ENCODE data around the gene ALDH1L2. TPM values are rescaled to one million over a fixed set of nuclear protein-coding genes. Genes with fewer than 3 reads are reported as not detected.

ALDH1L2 gene
- total RNA-seq, 2 experiments from 2014 or later, result 1.4 to 1.9 TPM

DNA sequence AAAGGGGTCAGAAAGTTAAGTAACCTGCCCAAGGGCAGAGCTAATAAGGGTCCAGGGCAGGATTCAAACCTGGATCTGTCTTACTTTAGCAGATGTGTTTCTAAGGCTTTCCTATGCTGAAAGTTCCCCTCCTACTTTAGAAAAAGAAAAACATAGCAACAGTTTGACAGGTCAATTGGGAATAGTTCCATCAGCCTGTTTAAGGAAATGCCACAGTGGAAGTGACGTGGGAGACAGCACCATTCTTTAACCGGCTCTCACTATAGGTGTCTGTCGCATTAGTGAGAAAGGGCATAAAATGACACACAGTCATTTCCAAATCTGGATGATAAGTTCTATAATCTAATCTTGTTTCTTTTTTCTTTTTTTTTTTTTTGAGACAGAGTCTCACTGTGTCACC, 7.3 kb downstream of the ALDH1L2 start:
- no peaks in the 10 kb centered on the region for H3K4me1 Mint-ChIP-seq
- peaks cover 15% of the 10 kb centered on the region for H3K27me3 Mint-ChIP-seq
- DNase-seq, result no peak
- no peaks in the 10 kb centered on the region for H3K36me3 Mint-ChIP-seq (ENCODE audit: low read depth)
- no peak overlapping the region for H3K4me3 Mint-ChIP-seq
- ChIA-PET CTCF (no interaction called here), POLR2A (no interaction called here)
- H3K27ac Mint-ChIP-seq, result no peak overlapping the region
- no peaks in the 10 kb centered on the region for H3K9me3 Mint-ChIP-seq

GRCh38 chr12:105076098-105076497, 8.2 kb downstream of the ALDH1L2 start:
- POLR2A ChIA-PET, result no interaction called here
- Mint-ChIP-seq H3K36me3 (ENCODE audit: low read depth) (no peaks in the 10 kb centered on the region), H3K4me3 (no peak overlapping the region), H3K27ac (no peak overlapping the region), H3K4me1 (no peaks in the 10 kb centered on the region), H3K9me3 (no peaks in the 10 kb centered on the region), H3K27me3 (peaks cover 12% of the 10 kb centered on the region)
- DNase-seq, result no peak
- CTCF ChIA-PET, result no interaction called here

DNA sequence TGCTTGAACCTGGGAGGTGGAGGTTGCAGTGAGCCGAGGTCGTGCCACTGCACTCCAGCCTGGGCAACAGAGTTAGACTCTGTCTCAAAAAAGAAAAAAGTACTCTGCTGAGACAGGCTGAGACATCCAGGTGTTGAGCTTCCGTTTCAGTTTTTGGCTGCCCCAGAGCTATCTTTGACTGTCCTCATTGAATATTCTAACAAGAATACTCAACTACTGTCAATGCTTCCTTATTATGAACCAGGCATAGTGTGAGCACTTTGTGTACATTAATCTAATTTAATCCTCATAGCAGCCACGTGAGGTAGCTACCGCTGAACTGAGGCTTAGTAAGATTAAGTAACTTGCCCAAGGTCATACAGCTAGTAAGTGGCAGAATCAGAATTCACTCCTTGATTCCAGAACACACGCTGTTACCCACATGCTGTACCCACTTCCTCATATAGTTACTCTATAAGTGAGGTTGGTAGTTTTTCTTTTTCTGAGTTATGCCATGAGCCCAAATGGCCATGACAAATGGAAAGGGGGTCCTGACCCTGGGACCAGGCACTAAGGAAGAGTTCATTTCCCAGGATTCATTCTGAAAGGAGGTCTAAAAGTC, 11.3 kb downstream of the ALDH1L2 start:
- no peak overlapping the region for H3K4me3 Mint-ChIP-seq
- POLR2A ChIA-PET, result no interaction called here
- H3K36me3 Mint-ChIP-seq (ENCODE audit: low read depth), result no peaks in the 10 kb centered on the region
- no peak for DNase-seq
- peaks cover 3% of the 10 kb centered on the region for H3K27me3 Mint-ChIP-seq
- CTCF ChIA-PET, result interaction anchor here (1.1 to 1.5 kb wide), 2 partner anchors 20 to 691 kb away, joined by 3 read pairs; no protein-coding TSS in a partner anchor
- H3K27ac Mint-ChIP-seq, result no peak overlapping the region
- no peaks in the 10 kb centered on the region for H3K4me1 Mint-ChIP-seq
- H3K9me3 Mint-ChIP-seq, result no peaks in the 10 kb centered on the region

- H3K4me1 Mint-ChIP-seq, result no peaks in the 10 kb centered on the region
- no peaks in the 10 kb centered on the region for H3K36me3 Mint-ChIP-seq (ENCODE audit: low read depth)
- peaks cover 8% of the 10 kb centered on the region for H3K27me3 Mint-ChIP-seq
- CTCF ChIA-PET, result no interaction called here
- H3K27ac Mint-ChIP-seq, result no peak overlapping the region
- no peak overlapping the region for H3K4me3 Mint-ChIP-seq
- no peaks in the 10 kb centered on the region for H3K9me3 Mint-ChIP-seq
- no peak for DNase-seq
- POLR2A ChIA-PET, result no interaction called here
These were observed 12.3 kb downstream of the ALDH1L2 start for GRCh38 chr12:105071981-105072380.

- no peak overlapping the region for H3K27ac Mint-ChIP-seq
- H3K36me3 Mint-ChIP-seq (ENCODE audit: low read depth), result no peaks in the 10 kb centered on the region
- CTCF ChIA-PET, result interaction anchor here (2.1 kb wide), 1 partner anchor 16 kb away, joined by 6 read pairs; no protein-coding TSS in a partner anchor
- H3K4me3 Mint-ChIP-seq, result no peak overlapping the region
- no peak for DNase-seq
- peaks cover 15% of the 10 kb centered on the region for H3K27me3 Mint-ChIP-seq
- H3K9me3 Mint-ChIP-seq, result no peaks in the 10 kb centered on the region
- no peaks in the 10 kb centered on the region for H3K4me1 Mint-ChIP-seq
- POLR2A ChIA-PET, result no interaction called here
These were observed 14.1 kb downstream of the ALDH1L2 start for GRCh38 chr12:105069936-105070702.

DNA sequence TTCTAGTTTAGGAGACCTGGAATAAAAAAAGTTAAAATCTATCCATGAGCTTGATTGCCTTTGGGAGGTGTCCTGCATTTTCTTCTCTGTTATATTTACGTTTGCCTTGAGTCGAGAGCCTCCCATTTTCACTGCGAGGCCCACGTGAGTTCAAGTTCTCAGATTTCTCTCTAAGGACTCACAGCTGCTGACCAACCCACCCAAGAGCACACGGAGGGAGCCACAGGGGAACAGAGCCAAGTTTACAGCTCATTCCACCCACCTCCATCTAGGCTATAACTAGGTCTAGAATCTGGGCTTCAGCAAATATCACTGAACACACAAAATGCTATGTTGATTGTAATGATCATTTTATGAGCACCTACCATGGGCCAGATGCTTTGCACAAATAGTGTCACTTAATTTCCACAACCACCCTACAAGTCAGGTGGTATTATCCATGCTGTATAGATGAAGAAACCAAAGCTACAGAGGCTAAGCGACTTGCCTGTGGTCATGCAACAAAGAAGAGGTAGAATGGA, 16.7 kb downstream of the ALDH1L2 start:
- Mint-ChIP-seq H3K4me1 (no peaks in the 10 kb centered on the region), H3K36me3 (ENCODE audit: low read depth) (no peaks in the 10 kb centered on the region), H3K9me3 (no peaks in the 10 kb centered on the region), H3K27ac (no peak overlapping the region), H3K27me3 (peaks cover 16% of the 10 kb centered on the region), H3K4me3 (no peak overlapping the region)
- ChIA-PET POLR2A (no interaction called here), CTCF (no interaction called here)
- DNase-seq, result no peak

- H3K27ac Mint-ChIP-seq, result no peak overlapping the region
- H3K36me3 Mint-ChIP-seq (ENCODE audit: low read depth), result no peaks in the 10 kb centered on the region
- ChIA-PET POLR2A (no interaction called here), CTCF (no interaction called here)
- H3K27me3 Mint-ChIP-seq, result peaks cover 16% of the 10 kb centered on the region
- DNase-seq, result no peak
- no peaks in the 10 kb centered on the region for H3K4me1 Mint-ChIP-seq
- H3K9me3 Mint-ChIP-seq, result no peaks in the 10 kb centered on the region
- H3K4me3 Mint-ChIP-seq, result no peak overlapping the region
These were observed 19.6 kb downstream of the ALDH1L2 start for GRCh38 chr12:105064564-105065178.

DNA sequence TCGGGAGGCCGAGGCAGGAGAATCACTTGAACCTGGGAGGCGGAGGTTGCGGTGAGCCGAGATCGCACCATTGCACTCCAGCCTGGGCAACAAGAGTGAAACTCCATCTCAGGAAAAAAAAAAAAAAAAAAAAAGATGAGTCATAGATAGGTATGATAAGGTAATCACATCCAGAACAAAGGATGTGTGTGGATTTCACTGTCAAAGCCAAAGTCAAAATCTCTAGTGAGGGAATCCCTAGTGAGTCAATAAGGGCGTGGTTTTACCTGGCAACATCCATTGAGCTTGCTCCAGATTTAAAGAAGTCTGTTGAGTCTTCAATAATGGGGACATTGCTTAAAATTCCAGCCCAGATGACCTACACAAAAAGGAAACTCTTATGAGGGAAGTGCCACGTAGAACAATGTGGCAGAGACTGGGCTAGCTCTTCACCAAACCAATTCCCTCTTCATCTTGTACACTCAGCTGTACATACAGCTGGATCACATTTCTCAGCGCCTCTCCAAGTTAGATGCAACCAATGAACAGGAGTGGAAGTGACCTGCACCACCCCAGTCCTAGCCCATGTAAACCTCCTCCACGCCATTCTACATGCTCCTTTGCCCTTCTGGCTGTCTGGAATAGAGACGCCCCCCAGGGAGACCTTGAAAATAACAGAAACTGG, 23.4 kb downstream of the ALDH1L2 start:
- ChIA-PET CTCF (no interaction called here), POLR2A (no interaction called here)
- Mint-ChIP-seq H3K4me3 (no peak overlapping the region), H3K27ac (no peak overlapping the region), H3K27me3 (peaks cover 7% of the 10 kb centered on the region), H3K4me1 (peaks cover 3% of the 10 kb centered on the region), H3K36me3 (ENCODE audit: low read depth) (peaks cover 3% of the 10 kb centered on the region), H3K9me3 (peaks cover 7% of the 10 kb centered on the region)
- DNase-seq, result no peak

GRCh38 chr12:105057174-105057573, 27.1 kb downstream of the ALDH1L2 start:
- ChIA-PET POLR2A (no interaction called here), CTCF (no interaction called here)
- H3K27me3 Mint-ChIP-seq, result peaks cover 5% of the 10 kb centered on the region
- no peak for DNase-seq
- peaks cover 10% of the 10 kb centered on the region for H3K36me3 Mint-ChIP-seq (ENCODE audit: low read depth)
- H3K9me3 Mint-ChIP-seq, result peaks cover 10% of the 10 kb centered on the region
- H3K27ac Mint-ChIP-seq, result no peak overlapping the region
- no peak overlapping the region for H3K4me3 Mint-ChIP-seq
- H3K4me1 Mint-ChIP-seq, result peaks cover 5% of the 10 kb centered on the region

DNA sequence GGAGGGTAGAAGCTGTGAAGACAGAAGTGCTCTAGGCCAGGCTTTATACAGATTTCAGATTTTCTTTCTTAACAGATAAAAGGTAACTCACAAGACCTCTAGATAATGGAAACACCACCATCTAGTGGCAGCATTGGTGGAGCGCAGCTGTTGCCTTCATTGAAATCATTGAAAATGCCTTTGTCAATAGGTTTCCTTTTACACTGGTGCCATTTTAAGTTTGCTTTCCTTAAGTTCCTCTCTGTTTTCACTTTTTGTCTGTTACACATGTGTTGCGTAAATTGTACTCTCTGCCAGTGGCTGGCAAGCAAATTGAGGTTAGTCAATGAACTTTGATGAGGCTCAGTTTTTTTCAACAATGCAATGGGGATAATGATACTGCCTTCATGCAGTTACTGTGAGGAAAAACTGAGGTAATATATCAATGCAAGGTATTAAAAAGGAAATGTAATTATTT, 31.1 kb downstream of the ALDH1L2 start:
- Mint-ChIP-seq H3K4me1 (peaks cover 5% of the 10 kb centered on the region), H3K27me3 (peaks cover 3% of the 10 kb centered on the region), H3K9me3 (peaks cover 10% of the 10 kb centered on the region), H3K36me3 (ENCODE audit: low read depth) (peaks cover 10% of the 10 kb centered on the region), H3K27ac (no peak overlapping the region), H3K4me3 (no peak overlapping the region)
- peak; percentile 84 for DNase-seq
- ChIA-PET POLR2A (interaction anchor here (1.5 kb wide), 1 partner anchor 671 kb away, joined by 6 read pairs; no protein-coding TSS in a partner anchor), CTCF (interaction anchor here (0.6 to 6.4 kb wide), 12 partner anchors 15 to 673 kb away, joined by 3 to 49 read pairs (median 4); partner anchors contain the start of gene NOPCHAP1)

GRCh38 chr12:105051981-105052380, 32.3 kb downstream of the ALDH1L2 start:
- ChIA-PET CTCF (interaction anchor here (1.1 to 6.4 kb wide), 4 partner anchors 69 to 670 kb away, joined by 3 to 49 read pairs (median 4); no protein-coding TSS in a partner anchor), POLR2A (interaction anchor here (1.5 kb wide), 1 partner anchor 670 kb away, joined by 6 read pairs; no protein-coding TSS in a partner anchor)
- Mint-ChIP-seq H3K4me1 (peaks cover 4% of the 10 kb centered on the region), H3K27me3 (peaks cover 2% of the 10 kb centered on the region), H3K27ac (no peak overlapping the region), H3K36me3 (ENCODE audit: low read depth) (peaks cover 10% of the 10 kb centered on the region), H3K4me3 (no peak overlapping the region), H3K9me3 (peaks cover 11% of the 10 kb centered on the region)
- no peak for DNase-seq

GRCh38 chr12:105048315-105048714, 35.9 kb downstream of the ALDH1L2 start:
- H3K9me3 Mint-ChIP-seq, result peaks cover 3% of the 10 kb centered on the region
- H3K4me3 Mint-ChIP-seq, result no peak overlapping the region
- POLR2A ChIA-PET, result no interaction called here
- no peaks in the 10 kb centered on the region for H3K36me3 Mint-ChIP-seq (ENCODE audit: low read depth)
- no peaks in the 10 kb centered on the region for H3K27me3 Mint-ChIP-seq
- peaks cover 2% of the 10 kb centered on the region for H3K4me1 Mint-ChIP-seq
- no peak for DNase-seq
- H3K27ac Mint-ChIP-seq, result no peak overlapping the region
- CTCF ChIA-PET, result interaction anchor here (0.6 kb wide), 1 partner anchor 1330 kb away, joined by 3 read pairs; no protein-coding TSS in a partner anchor

GRCh38 chr12:105047308-105047707, 37.0 kb downstream of the ALDH1L2 start:
- ChIA-PET POLR2A (no interaction called here), CTCF (interaction anchor here (0.9 kb wide), 1 partner anchor 666 kb away, joined by 3 read pairs; no protein-coding TSS in a partner anchor)
- Mint-ChIP-seq H3K9me3 (peaks cover 3% of the 10 kb centered on the region), H3K36me3 (ENCODE audit: low read depth) (no peaks in the 10 kb centered on the region), H3K27me3 (no peaks in the 10 kb centered on the region), H3K4me1 (no peaks in the 10 kb centered on the region), H3K4me3 (no peak overlapping the region), H3K27ac (no peak overlapping the region)
- DNase-seq, result no peak
